Mesodermal cell (in vitro differentiated cells): ENCODE data around the gene PRKCSH.
"Not testable (repeated sequence)": the region's sequence is repeated elsewhere in the genome, so short reads cannot be mapped to it uniquely, and the experiment has no call there.

Source experiments
- H3K27ac ChIP-seq: 2 replicates; pipeline ENCODE4 v1.7.0; 2013; ENCODE audit warnings: mild to moderate bottlenecking, low read depth, low read length, moderate library complexity; ENCODE audit not compliant: severe bottlenecking
- H3K36me3 ChIP-seq: 2 replicates; pipeline ENCODE4 v1.7.1; 2013; ENCODE audit warnings: mild to moderate bottlenecking, low read length, moderate library complexity; ENCODE audit not compliant: control insufficient read depth, insufficient read depth
- H3K4me1 ChIP-seq: one replicate; pipeline ENCODE4 v1.7.1; 2013; ENCODE audit warnings: mild to moderate bottlenecking, low read length; ENCODE audit not compliant: insufficient read depth, control insufficient read depth, poor library complexity, severe bottlenecking
- H3K4me3 ChIP-seq: 2 replicates; pipeline ENCODE4 v1.7.0; 2013; ENCODE audit warnings: low read length, control low read depth, mild to moderate bottlenecking; ENCODE audit not compliant: insufficient read depth, poor library complexity, severe bottlenecking; ENCODE audit errors: extremely low read depth
- H3K9me3 ChIP-seq: 2 replicates; pipeline ENCODE4 v1.7.1; 2013; ENCODE audit warnings: mild to moderate bottlenecking, low read length, moderate library complexity; ENCODE audit not compliant: control insufficient read depth
- WGBS, 2 experiments: methylation state at CpG; one replicate each; pipeline ENCODE4 v1.1.5; 2013; ENCODE audit warnings: missing lambda C conversion rate in 2 of 2; ENCODE audit not compliant: insufficient coverage in 2 of 2; 5-methylcytosine and 5-hydroxymethylcytosine counted together

Gene PRKCSH

DNA sequence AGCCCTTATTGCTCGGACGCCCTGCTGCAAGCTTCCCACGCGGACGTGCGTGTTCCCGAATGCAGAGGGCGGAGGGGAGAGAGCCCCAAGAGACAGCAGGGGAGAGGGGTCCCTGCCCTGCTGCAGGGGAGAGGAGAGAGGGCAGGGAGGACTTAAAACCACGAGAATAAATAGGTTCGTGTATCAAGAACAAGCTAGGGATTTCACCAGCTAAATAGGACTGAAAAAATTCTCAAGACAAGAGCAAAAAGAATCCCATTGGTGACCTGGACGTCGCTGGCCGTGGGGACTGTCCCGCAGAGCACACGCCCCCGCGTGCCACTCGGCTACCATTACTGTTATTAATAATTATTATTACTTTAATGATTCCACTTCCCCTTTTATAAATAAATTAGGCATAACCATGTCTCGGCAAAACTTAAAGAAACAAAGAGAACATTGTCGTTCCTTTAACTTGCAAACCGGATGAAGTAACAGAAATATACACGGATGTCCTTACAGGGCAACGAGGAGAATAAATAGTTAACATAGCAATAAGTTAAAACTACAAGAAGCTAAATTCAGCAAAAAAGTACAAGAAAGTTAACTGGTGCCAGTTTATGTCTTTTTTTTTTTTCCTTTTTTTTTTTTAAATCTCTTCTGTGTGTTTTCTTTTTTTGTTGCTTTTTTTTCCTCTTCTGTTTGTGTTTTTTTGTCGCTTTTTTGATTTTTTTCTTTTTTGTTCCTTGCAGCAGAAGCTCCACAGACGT, 16.6 kb downstream of the PRKCSH start:
- Histone ChIP-seq H3K4me3 (no peak overlapping the region), H3K36me3 (peaks cover 42% of the 10 kb centered on the region), H3K9me3 (no peaks in the 10 kb centered on the region), H3K4me1 (no peaks in the 10 kb centered on the region), H3K27ac (no peak overlapping the region)
- 55 to 56% methylated on average over 3 to 7 of the region's 25 CpGs for WGBS, 2 experiments

DNA sequence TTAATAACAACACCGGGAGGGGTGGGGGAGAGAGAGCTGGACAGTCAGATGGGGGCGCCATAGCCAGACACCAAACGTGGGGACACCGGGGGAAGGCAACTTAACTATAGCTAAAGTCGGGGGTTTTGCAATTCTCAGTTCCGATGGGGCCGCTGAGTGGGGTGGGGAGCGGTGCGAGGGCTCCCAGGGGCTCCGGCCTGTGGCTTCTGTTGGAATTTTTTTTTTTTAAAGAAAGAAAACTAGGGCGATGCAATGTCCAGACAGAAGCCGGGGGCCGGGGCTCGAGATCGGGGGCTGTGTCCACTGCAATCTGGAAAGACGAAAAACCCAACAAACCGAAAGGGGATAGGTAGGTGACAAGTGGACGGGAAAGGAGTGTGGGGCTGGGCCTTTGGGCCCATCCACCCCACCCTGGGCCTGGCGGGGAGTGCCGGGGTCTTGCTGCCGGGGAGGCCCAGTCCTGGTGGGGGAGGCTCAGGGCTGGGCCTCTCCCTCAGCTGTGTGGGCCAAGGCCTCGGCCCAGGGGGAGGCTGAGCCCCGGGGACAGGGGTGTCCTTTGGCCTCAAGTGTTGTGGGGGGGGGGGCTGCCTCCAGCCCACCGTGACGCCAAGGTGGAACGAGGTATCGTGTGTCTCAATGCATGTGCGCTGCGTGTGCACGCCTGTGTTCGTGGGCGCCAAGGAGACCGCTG, 17.3 kb downstream of the PRKCSH start:
- H3K9me3 ChIP-seq, result no peaks in the 10 kb centered on the region
- H3K27ac ChIP-seq, result peak overlapping the region; percentile 10
- 89 to 91% methylated on average over 25 to 28 of the region's 33 CpGs for WGBS, 2 experiments
- H3K36me3 ChIP-seq, result peaks cover 34% of the 10 kb centered on the region
- H3K4me1 ChIP-seq, result no peaks in the 10 kb centered on the region
- H3K4me3 ChIP-seq, result no peak overlapping the region

DNA sequence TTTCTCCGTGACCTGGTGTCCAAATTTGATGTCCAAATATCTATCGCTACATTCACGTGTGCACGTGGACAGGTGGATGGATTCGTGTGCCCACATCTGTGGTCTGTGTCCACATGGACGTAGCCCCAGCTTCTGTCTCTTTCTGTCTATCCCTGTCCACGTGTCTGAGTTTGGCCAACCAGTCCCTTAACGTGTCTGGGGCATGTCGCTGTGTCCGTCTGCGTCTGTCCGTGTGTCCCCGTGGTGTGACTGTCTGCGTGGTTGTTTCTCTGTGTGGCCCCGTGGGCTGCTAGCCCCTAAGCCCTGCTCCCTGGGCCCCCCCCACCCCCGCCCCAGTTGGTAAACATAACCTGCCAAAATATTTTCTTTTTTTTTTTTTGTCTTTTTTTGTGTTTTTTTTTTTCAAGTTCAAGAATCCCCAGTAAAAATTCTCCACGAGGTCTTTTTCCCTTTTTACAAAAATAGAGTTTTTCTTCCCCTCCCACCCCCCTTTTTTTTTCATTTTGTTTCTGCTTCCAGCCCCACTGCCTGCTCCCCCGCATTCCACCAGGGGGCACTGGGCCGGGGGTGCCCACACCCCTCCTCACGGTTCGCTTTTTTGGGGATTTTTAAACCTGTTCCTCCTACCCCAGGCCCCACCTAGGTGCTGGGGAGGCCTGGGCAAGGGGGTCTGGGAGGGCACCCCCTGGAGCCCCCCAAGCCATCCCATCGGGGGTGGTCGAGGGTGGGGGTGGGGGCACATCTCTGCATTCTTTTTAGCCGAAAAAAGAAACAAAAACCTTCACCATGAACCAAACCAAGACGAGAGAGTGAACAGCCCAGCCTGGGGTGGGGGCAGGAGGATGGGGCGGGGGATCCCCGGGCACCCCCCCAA, 18.3 kb downstream of the PRKCSH start:
- Histone ChIP-seq H3K36me3 (peaks cover 25% of the 10 kb centered on the region), H3K27ac (no peak overlapping the region), H3K4me1 (no peaks in the 10 kb centered on the region), H3K4me3 (no peak overlapping the region), H3K9me3 (no peaks in the 10 kb centered on the region)
- 87% methylated on average over 13 to 17 of the region's 27 CpGs for WGBS, 2 experiments

DNA sequence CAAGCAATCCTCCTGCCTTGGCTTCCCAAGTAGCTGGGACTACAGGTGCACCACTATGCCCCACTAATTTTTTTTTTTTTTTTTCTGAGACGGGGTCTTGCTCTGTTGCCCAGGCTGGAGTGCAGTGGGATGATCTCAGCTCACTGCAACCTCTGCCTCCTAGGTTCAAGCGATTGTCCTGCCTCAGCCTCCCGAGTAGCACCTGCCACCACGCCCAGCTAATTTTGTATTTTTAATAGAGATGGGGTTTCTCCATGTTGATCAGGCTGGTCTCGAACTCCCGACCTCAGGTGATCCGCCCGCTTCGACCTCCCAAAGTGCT, 19.8 kb downstream of the PRKCSH start:
- not testable (repeated sequence) for H3K27ac ChIP-seq

DNA sequence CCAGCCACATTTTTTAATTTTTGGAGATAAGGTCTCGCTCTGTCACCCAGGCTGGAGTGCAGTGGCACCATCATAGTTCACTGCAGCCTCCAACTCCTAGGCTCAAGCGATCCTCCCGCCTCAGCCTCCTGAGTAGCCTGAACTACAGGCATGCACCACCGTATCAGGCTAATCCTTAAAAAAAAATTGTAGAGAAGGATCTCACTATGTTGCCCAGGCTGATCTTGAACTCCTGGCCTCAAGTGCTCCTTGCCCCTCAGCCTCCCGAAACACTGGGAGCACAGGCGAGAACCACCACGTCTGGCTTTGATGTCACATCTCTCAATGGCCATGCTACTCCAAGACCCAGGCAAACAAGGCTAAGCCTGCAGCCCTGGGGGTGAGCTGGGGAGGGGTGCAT, 21.2 kb downstream of the PRKCSH start:
- H3K4me1 ChIP-seq, result no peaks in the 10 kb centered on the region
- no peaks in the 10 kb centered on the region for H3K36me3 ChIP-seq
- H3K9me3 ChIP-seq, result no peaks in the 10 kb centered on the region
- WGBS, 2 experiments, result 85 to 92% methylated on average over 7 of the region's 7 CpGs
- no peak overlapping the region for H3K4me3 ChIP-seq
- H3K27ac ChIP-seq, result no peak overlapping the region

More for the DNA sequence above, 19.8 kb downstream of the PRKCSH start:
- H3K9me3 ChIP-seq, H3K4me3 ChIP-seq, H3K4me1 ChIP-seq: not testable (repeated sequence)
- WGBS, 2 experiments, result 89 to 98% methylated on average over 6 to 8 of the region's 9 CpGs
- peaks cover 11% of the 10 kb centered on the region for H3K36me3 ChIP-seq

DNA sequence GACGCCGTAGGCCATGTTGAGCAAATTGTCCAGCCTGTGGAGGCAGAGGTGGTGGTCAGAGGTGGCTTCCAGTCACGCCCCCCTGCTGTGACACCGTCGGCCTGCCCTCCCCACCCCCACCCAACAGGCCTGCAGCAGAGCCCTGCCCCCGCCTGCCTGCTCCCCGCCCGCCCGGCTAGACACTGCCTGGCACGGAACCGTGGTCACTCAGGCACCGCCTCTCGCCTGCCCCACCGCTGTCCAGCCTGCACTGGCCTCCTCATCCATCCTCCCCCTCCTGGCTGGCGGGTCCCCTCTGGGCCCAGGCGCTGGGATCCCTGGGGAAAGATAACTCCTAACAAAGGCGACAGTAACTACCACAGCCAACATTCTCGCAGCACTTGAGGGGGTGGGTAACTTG, 21.7 kb downstream of the PRKCSH start:
- Histone ChIP-seq H3K9me3 (no peaks in the 10 kb centered on the region), H3K36me3 (no peaks in the 10 kb centered on the region), H3K4me3 (no peak overlapping the region), H3K27ac (no peak overlapping the region), H3K4me1 (no peaks in the 10 kb centered on the region)
- WGBS, 2 experiments, result 33 to 42% methylated on average over 6 to 7 of the region's 18 CpGs

DNA sequence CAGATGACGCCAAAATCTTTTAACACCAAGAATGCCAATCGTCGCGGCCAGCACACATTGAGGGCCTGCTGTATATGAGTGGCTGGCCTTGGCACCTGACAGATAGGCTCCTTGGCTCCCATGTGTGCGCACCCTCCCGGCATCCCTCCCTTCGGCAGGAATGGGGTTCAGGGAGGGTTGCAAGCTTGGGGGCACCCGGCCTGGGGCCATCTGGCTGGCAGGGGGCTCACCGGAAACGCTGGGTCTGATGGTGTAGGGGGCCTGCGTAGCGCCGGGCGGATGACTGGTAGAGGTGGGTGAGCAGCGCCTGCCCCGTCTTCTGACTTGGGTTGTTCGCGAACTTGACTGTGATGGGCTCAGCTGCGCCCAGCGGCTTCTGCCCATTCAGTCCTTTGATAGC, 22.4 kb downstream of the PRKCSH start:
- H3K4me3 ChIP-seq, result no peak overlapping the region
- WGBS, 2 experiments, result 94% methylated on average over 19 to 20 of the region's 20 CpGs
- no peaks in the 10 kb centered on the region for H3K9me3 ChIP-seq
- no peaks in the 10 kb centered on the region for H3K36me3 ChIP-seq
- no peak overlapping the region for H3K27ac ChIP-seq
- H3K4me1 ChIP-seq, result no peaks in the 10 kb centered on the region

DNA sequence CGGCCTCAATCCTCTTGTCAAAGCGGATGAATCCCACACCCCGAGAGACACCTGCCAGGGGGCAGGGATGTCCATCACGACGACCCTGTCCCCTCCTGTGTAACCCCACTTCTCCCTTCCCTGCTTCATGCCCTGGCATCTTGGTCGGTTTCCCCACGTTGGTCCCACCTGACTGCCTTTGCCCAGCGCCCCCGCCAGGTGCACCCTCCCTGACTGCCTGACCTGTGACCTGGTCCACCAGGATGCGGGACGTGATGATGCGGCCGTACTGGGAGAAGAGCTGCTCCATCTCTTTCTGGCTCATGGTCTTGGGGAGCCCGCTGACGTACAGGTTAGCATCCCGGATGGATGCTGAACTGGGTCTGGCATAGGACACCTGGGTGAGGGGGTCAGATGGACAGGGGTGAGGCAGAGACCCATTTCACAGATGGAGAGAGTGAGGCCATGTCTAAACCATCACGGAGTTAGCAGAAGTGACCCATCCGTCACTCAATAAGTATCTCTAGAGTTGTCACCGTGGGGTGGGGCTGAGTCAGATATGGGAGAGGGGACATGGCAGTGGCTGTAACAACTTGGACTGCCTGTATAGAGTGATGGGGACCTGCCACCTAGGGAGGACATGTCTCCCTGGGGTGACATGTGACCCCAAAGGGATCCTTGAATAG, 22.9 kb downstream of the PRKCSH start:
- no peaks in the 10 kb centered on the region for H3K36me3 ChIP-seq
- no peaks in the 10 kb centered on the region for H3K4me1 ChIP-seq
- WGBS, 2 experiments, result 92 to 97% methylated on average over 18 to 19 of the region's 19 CpGs
- no peak overlapping the region for H3K4me3 ChIP-seq
- no peak overlapping the region for H3K27ac ChIP-seq
- no peaks in the 10 kb centered on the region for H3K9me3 ChIP-seq

DNA sequence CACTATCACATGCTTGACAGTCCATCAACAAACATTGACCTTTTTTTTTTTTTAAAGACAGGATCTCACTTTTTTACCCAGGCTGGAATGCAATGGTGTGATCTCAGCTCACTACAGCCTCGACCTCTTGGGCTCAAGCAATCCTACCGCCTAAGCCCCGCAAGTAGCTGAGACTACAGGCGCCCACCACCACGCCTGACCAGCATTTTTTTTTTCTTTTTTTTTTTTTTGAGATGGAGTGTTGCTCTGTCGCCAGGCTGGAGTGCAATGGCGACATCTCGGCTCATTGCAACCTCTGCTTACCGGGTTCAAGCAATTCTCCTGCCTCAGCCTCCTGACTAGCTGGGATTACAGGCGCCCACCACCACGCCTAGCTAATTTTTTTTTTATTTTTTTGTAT, 23.5 kb downstream of the PRKCSH start:
- 83% methylated on average over 2 to 7 of the region's 11 CpGs for WGBS, 2 experiments
- not testable (repeated sequence) for H3K9me3 ChIP-seq, H3K27ac ChIP-seq, H3K4me3 ChIP-seq, H3K36me3 ChIP-seq, H3K4me1 ChIP-seq

DNA sequence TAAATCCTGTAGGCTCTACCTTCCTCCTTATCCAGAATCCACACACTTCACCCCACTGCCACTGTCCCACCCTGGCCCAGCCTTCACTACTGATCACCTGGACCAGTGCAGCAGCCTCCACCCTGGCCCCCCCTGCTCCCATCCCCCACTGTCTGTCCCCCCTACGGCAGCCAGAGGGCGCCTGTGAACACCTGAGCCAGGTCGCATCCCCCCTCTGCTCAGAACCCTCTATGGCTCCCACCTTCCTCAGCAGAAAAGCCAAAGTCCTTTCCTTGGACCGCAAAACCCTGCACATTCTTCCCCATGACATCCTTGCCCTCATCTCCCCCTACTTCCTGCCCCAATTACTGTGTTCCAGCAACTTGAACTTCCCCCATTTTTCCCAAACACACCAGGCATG, 24.8 kb downstream of the PRKCSH start:
- Histone ChIP-seq H3K9me3 (no peaks in the 10 kb centered on the region), H3K4me1 (no peaks in the 10 kb centered on the region), H3K4me3 (no peak overlapping the region), H3K27ac (no peak overlapping the region), H3K36me3 (no peaks in the 10 kb centered on the region)
- 88 to 94% methylated on average over 2 of the region's 4 CpGs for WGBS, 2 experiments
